CD14-positive monocyte (primary cell): ENCODE measurements around the gene SKA2. TPM values are rescaled to one million over a fixed set of nuclear protein-coding genes. Genes with fewer than 3 reads are reported as not detected.

Experiments
- DNase-seq, 3 donors: peaks; one replicate each; pipeline ENCODE4 v3.0.0-alpha.2; 2011 to 2022
- H2AFZ ChIP-seq: 2 replicates; pipeline ENCODE4 v1.6.0; 2012; ENCODE audit warnings: mild to moderate bottlenecking, low read depth, low read length, inconsistent platforms; ENCODE audit not compliant: insufficient read depth, poor library complexity, severe bottlenecking
- H3K27ac ChIP-seq, 2 donors: 1 replicate in 1 of 2; 2 replicates in 1 of 2; pipeline ENCODE4 v1.5.1; 2012 to 2013; ENCODE audit warnings: low read length in 2 of 2, control low read depth in 1 of 2, inconsistent platforms in 1 of 2, low read depth in 1 of 2, mild to moderate bottlenecking in 1 of 2
- H3K27me3 ChIP-seq, 2 donors: one replicate each; pipeline versions ENCODE4 v1.6.0 to v1.6.1; 2011 to 2013; ENCODE audit warnings: low read length in 2 of 2; ENCODE audit not compliant: control insufficient read depth in 2 of 2, insufficient read depth in 2 of 2
- H3K36me3 ChIP-seq, 2 donors: replicated peaks in 1 of 2; 1 replicate in 1 of 2; 2 replicates in 1 of 2; pipeline versions ENCODE4 v1.5.1 to v1.6.1; 2012 to 2013; ENCODE audit warnings: low read length in 2 of 2, control low read depth in 1 of 2, inconsistent platforms in 1 of 2, mild to moderate bottlenecking in 1 of 2; ENCODE audit not compliant: insufficient read depth in 2 of 2, control insufficient read depth in 1 of 2
- H3K4me1 ChIP-seq, 2 donors: 1 replicate in 1 of 2; 2 replicates in 1 of 2; pipeline versions ENCODE4 v1.5.1 to v1.6.1; 2012 to 2013; ENCODE audit warnings: low read length in 2 of 2, control low read depth in 1 of 2, inconsistent platforms in 1 of 2, mild to moderate bottlenecking in 1 of 2, moderate library complexity in 1 of 2; ENCODE audit not compliant: insufficient read depth in 2 of 2, control insufficient read depth in 1 of 2
- H3K4me2 ChIP-seq: replicated peaks from 2 replicates; pipeline ENCODE3; 2012; ENCODE audit warnings: low read length, moderate library complexity, mild to moderate bottlenecking; ENCODE audit not compliant: poor library complexity, severe bottlenecking; ENCODE audit errors: extremely low read depth
- H3K4me3 ChIP-seq, 3 experiments: fragments of 200-600 bp in 1 of 3; sonication (generic) in 1 of 3; replicated peaks in 1 of 3; 1 replicate in 2 of 3; 2 replicates in 1 of 3; pipeline ENCODE4 v1.5.1; 2011 to 2013; ENCODE audit warnings: low read length in 3 of 3, mild to moderate bottlenecking in 3 of 3, control low read depth in 2 of 3, low read depth in 2 of 3, inconsistent platforms in 1 of 3, moderate library complexity in 1 of 3
- H3K79me2 ChIP-seq: 2 replicates; pipeline ENCODE4 v1.6.0; 2012; ENCODE audit warnings: mild to moderate bottlenecking, control low read depth, inconsistent platforms, low read length, moderate library complexity; ENCODE audit not compliant: insufficient read depth
- H3K9ac ChIP-seq: 2 replicates; pipeline ENCODE4 v1.6.0; 2017; ENCODE audit warnings: low read length, mild to moderate bottlenecking; ENCODE audit not compliant: insufficient read depth, poor library complexity, severe bottlenecking
- H3K9me3 ChIP-seq, 2 donors: replicated peaks in 1 of 2; 1 replicate in 1 of 2; 2 replicates in 1 of 2; pipeline versions ENCODE4 v1.5.1 to v1.6.1; 2012 to 2013; ENCODE audit warnings: low read length in 2 of 2, control low read depth in 1 of 2; ENCODE audit not compliant: control insufficient read depth in 1 of 2, insufficient read depth in 1 of 2
- H4K20me1 ChIP-seq: 2 replicates; pipeline ENCODE4 v1.6.0; 2012; ENCODE audit warnings: mild to moderate bottlenecking, low read length, control low read depth, moderate library complexity; ENCODE audit not compliant: insufficient read depth
- H3K27ac Mint-ChIP-seq, 7 donors: one replicate each; pipeline ENCODE4 v1.8.0; 2020; ENCODE audit warnings: mild to moderate bottlenecking in 7 of 7, mixed read lengths in 7 of 7, moderate library complexity in 6 of 7, inconsistent platforms in 2 of 7
- H3K27me3 Mint-ChIP-seq, 3 donors: one replicate each; pipeline ENCODE4 v1.8.0; 2021 to 2022; ENCODE audit warnings: low read depth in 3 of 3, mild to moderate bottlenecking in 3 of 3, mixed read lengths in 3 of 3, moderate library complexity in 3 of 3, inconsistent platforms in 1 of 3
- H3K36me3 Mint-ChIP-seq, 2 donors: one replicate each; pipeline ENCODE4 v1.8.0; 2020; ENCODE audit warnings: mixed read lengths in 2 of 2, inconsistent platforms in 1 of 2, mild to moderate bottlenecking in 1 of 2
- H3K4me1 Mint-ChIP-seq: one replicate; pipeline ENCODE4 v1.8.0; 2020; ENCODE audit warnings: mild to moderate bottlenecking, mixed read lengths
- H3K4me3 Mint-ChIP-seq, 2 donors: one replicate each; pipeline ENCODE4 v1.8.0; 2020; ENCODE audit warnings: mild to moderate bottlenecking in 2 of 2, mixed read lengths in 2 of 2, moderate library complexity in 1 of 2
- H3K9me3 Mint-ChIP-seq, 7 donors: one replicate each; pipeline ENCODE4 v1.8.0; 2020 to 2022; ENCODE audit warnings: mixed read lengths in 7 of 7, mild to moderate bottlenecking in 6 of 7, moderate library complexity in 6 of 7, inconsistent platforms in 2 of 7
- WGBS: methylation state at CpG from one replicate; pipeline ENCODE4 v1.1.5; 2013; ENCODE audit warnings: missing lambda C conversion rate; ENCODE audit not compliant: insufficient coverage; 5-methylcytosine and 5-hydroxymethylcytosine counted together
- intact Hi-C, 2 donors: fragments of 100-400 bp; cut with micrococcal nuclease; formaldehyde crosslinking; loops; one replicate each; pipeline versions ENCODE4 v1.15.0 to v1.15.1; 2023
- polyA plus RNA-seq, 3 donors: library from polyadenylated mRNA; depleted of rRNA in 1 of 3; unstranded in 2 of 3; stranded (reverse) in 1 of 3; fragments of 300-500 nt in 2 of 3; fragments of >200 nt in 1 of 3; fragmentation: Illumina TruSeq in 2 of 3; gene quantifications; 1 replicate in 2 of 3; 2 replicates in 1 of 3; pipeline ENCODE4 v1.2.3, GENCODE V29; 2012 to 2021
- TF ChIP-seq, protein P1 (sequence below): fragments of 200-600 bp; IDR thresholded peaks from one replicate; pipeline ENCODE4 v1.8.0; 2022; ENCODE audit warnings: antibody characterized with exemption, mild to moderate bottlenecking

The SKA2 gene
- polyA plus RNA-seq, 3 donors: 3.1 to 20.4 (median 19.2) TPM

DNA sequence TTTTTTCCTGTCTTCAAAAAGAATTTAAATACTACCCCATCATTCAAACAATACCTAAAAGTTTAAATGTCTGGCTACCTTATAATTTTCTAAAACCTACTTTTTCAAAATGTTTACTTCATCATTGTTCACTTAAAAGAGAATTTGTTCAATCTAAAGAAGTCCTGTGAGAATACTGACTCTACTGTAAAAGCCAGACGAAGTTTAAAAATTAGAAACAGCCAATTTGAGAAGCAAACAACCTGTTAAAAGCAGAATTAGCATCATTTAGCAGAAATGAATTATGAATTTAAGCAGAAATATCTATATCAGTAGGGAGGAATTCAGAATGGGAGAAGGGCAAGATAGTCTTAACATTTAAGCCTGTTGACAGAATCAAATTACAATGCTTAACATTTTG is 2.1 kb downstream of the SKA2 start:
- Histone ChIP-seq H3K27ac (no peak overlapping the region), H3K4me2 (no peak overlapping the region), H3K4me1 (peaks cover 25 to 38% of the 10 kb centered on the region in 2 donors), H3K36me3 (no peaks in the 10 kb centered on the region), H3K9me3 (no peaks in the 10 kb centered on the region), H4K20me1 (no peaks in the 10 kb centered on the region), H3K4me3 (no peak overlapping the region), H2AFZ (no peak overlapping the region), H3K9ac (no peak overlapping the region), H3K27me3 (no peaks in the 10 kb centered on the region), H3K79me2 (peaks cover 94% of the 10 kb centered on the region)
- TF ChIP-seq, protein P1, sequence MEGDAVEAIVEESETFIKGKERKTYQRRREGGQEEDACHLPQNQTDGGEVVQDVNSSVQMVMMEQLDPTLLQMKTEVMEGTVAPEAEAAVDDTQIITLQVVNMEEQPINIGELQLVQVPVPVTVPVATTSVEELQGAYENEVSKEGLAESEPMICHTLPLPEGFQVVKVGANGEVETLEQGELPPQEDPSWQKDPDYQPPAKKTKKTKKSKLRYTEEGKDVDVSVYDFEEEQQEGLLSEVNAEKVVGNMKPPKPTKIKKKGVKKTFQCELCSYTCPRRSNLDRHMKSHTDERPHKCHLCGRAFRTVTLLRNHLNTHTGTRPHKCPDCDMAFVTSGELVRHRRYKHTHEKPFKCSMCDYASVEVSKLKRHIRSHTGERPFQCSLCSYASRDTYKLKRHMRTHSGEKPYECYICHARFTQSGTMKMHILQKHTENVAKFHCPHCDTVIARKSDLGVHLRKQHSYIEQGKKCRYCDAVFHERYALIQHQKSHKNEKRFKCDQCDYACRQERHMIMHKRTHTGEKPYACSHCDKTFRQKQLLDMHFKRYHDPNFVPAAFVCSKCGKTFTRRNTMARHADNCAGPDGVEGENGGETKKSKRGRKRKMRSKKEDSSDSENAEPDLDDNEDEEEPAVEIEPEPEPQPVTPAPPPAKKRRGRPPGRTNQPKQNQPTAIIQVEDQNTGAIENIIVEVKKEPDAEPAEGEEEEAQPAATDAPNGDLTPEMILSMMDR: no peak
- Mint-ChIP-seq H3K4me1 (peaks cover 25% of the 10 kb centered on the region), H3K9me3 (no peaks in the 10 kb centered on the region), H3K27me3 (no peaks in the 10 kb centered on the region), H3K4me3 (no peak overlapping the region), H3K36me3 (no peaks in the 10 kb centered on the region), H3K27ac (no peak overlapping the region)
- 40% methylated on average over 1 of the region's 1 CpG for WGBS
- DNase-seq: no peak
- intact Hi-C loops: loop anchor here in 1 of 2 donors (10.0 kb wide), 1 partner anchor 62 kb away; the partner anchor contains the start of gene SMG8

DNA sequence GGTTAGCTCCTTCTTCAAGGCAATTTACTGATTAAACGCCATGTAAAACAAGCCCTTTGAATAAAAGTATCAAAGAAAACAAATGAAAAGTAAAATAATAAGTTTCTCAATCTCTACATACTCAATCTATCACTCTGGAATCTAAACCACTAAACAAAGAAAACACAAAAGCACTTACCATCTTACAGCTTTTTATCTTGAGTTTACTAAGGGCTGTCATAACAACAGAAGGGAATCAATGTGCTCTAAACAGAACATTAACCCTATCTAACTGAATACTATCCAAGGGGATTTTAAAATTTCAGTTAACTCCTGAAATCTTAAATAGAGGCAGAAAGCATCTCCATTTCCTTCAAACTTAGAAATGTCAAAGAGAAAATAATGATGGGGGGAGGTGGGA is 3.4 kb downstream of the SKA2 start:
- intact Hi-C loops: loop anchor here in 1 of 2 donors (10.0 kb wide), 1 partner anchor 63 kb away; the partner anchor contains the start of gene SMG8
- H3K27ac Mint-ChIP-seq: no peak overlapping the region
- H3K4me3 Mint-ChIP-seq: no peak overlapping the region
- WGBS: no CpG with 5 or more reads among the region's 1 CpG
- peaks cover 94% of the 10 kb centered on the region for H3K79me2 ChIP-seq
- H3K9me3 ChIP-seq: no peaks in the 10 kb centered on the region
- no peak overlapping the region for H3K4me3 ChIP-seq
- H3K9me3 Mint-ChIP-seq: no peaks in the 10 kb centered on the region
- H3K27ac ChIP-seq: no peak overlapping the region
- no peaks in the 10 kb centered on the region for H4K20me1 ChIP-seq
- H3K4me1 Mint-ChIP-seq: peaks cover 19% of the 10 kb centered on the region
- TF ChIP-seq, protein P1: no peak
- H3K36me3 Mint-ChIP-seq: peaks cover 0 to 4% of the 10 kb centered on the region in 2 donors
- H3K27me3 ChIP-seq: no peaks in the 10 kb centered on the region
- H3K27me3 Mint-ChIP-seq: no peaks in the 10 kb centered on the region
- no peak overlapping the region for H3K9ac ChIP-seq
- no peak overlapping the region for H3K4me2 ChIP-seq
- H2AFZ ChIP-seq: no peak overlapping the region
- no peaks in the 10 kb centered on the region for H3K36me3 ChIP-seq
- DNase-seq: no peak
- peaks cover 19 to 25% of the 10 kb centered on the region in 2 donors for H3K4me1 ChIP-seq
